ENCODE results near the gene ANGPTL2. TPM values are rescaled to one million over a fixed set of nuclear protein-coding genes. Genes with fewer than 3 reads are reported as not detected.

ANGPTL2 gene
- total and polyA plus RNA-seq, 5 experiments from 2014 or later: not detected

GRCh38 chr9:127061411-127061810 is 61.0 kb downstream of the ANGPTL2 start:
- ATAC-seq (no peak), DNase-seq (no peak)
- H3K4me1 Mint-ChIP-seq: peaks cover 0 to 8% (median 4%) of the 10 kb centered on the region in 4 donors
- POLR2A ChIA-PET: no interaction called here
- peak overlapping the region in 2 of 10 donors; percentile 44 to 52 for H3K27ac Mint-ChIP-seq
- H3K9me3 Mint-ChIP-seq: no peaks in the 10 kb centered on the region
- no peak overlapping the region for H3K4me3 Mint-ChIP-seq
- peaks cover 0 to 10% (median 4%) of the 10 kb centered on the region in 3 donors for H3K36me3 Mint-ChIP-seq
- no peaks in the 10 kb centered on the region for H3K27me3 Mint-ChIP-seq

- DNase-seq: no peak
- peak overlapping the region in 1 of 10 donors; percentile 23 for H3K27ac Mint-ChIP-seq
- POLR2A ChIA-PET: no interaction called here
- no peaks in the 10 kb centered on the region for H3K9me3 Mint-ChIP-seq
- no peak overlapping the region for H3K4me3 Mint-ChIP-seq
- H3K27me3 Mint-ChIP-seq: no peaks in the 10 kb centered on the region
- H3K4me1 Mint-ChIP-seq: peaks cover 0 to 8% (median 4%) of the 10 kb centered on the region in 4 donors
- ATAC-seq: no peak
- H3K36me3 Mint-ChIP-seq: peaks cover 0 to 10% (median 4%) of the 10 kb centered on the region in 3 donors
Measured at GRCh38 chr9:127059765-127060361, 62.6 kb downstream of the ANGPTL2 start.

- Mint-ChIP-seq H3K4me3 (no peak overlapping the region), H3K36me3 (peaks cover 0 to 15% (median 4%) of the 10 kb centered on the region in 3 donors), H3K4me1 (peaks cover 0 to 8% (median 4%) of the 10 kb centered on the region in 4 donors), H3K27ac (no peak overlapping the region), H3K9me3 (no peaks in the 10 kb centered on the region), H3K27me3 (no peaks in the 10 kb centered on the region)
- ATAC-seq: no peak
- DNase-seq: no peak
- POLR2A ChIA-PET: no interaction called here
Measured at GRCh38 chr9:127059030-127059429, 63.4 kb downstream of the ANGPTL2 start.

GRCh38 chr9:127058645-127059021 is 63.8 kb downstream of the ANGPTL2 start:
- no peak overlapping the region for H3K27ac Mint-ChIP-seq
- peaks cover 0 to 19% (median 4%) of the 10 kb centered on the region in 3 donors for H3K36me3 Mint-ChIP-seq
- DNase-seq (no peak), ATAC-seq (no peak)
- no peak overlapping the region for H3K4me3 Mint-ChIP-seq
- POLR2A ChIA-PET: no interaction called here
- no peaks in the 10 kb centered on the region for H3K27me3 Mint-ChIP-seq
- no peaks in the 10 kb centered on the region for H3K9me3 Mint-ChIP-seq
- peaks cover 0 to 8% (median 4%) of the 10 kb centered on the region in 4 donors for H3K4me1 Mint-ChIP-seq

- no peak for ATAC-seq
- Mint-ChIP-seq H3K36me3 (peaks cover 0 to 23% (median 4%) of the 10 kb centered on the region in 3 donors), H3K4me1 (peaks cover 0 to 8% (median 4%) of the 10 kb centered on the region in 4 donors), H3K27ac (peak overlapping the region in 2 of 10 donors; percentile 3 to 67), H3K9me3 (no peaks in the 10 kb centered on the region), H3K4me3 (no peak overlapping the region), H3K27me3 (no peaks in the 10 kb centered on the region)
- POLR2A ChIA-PET: no interaction called here
- DNase-seq: no peak
Measured at GRCh38 chr9:127058011-127058644, 64.3 kb downstream of the ANGPTL2 start.

- Mint-ChIP-seq H3K36me3 (peaks cover 0 to 27% (median 9%) of the 10 kb centered on the region in 3 donors), H3K27ac (peak overlapping the region in 1 of 10 donors; percentile 37), H3K4me1 (peaks cover 0 to 8% (median 3%) of the 10 kb centered on the region in 4 donors), H3K9me3 (no peaks in the 10 kb centered on the region), H3K27me3 (no peaks in the 10 kb centered on the region), H3K4me3 (no peak overlapping the region)
- POLR2A ChIA-PET: no interaction called here
- DNase-seq: no peak
- ATAC-seq: no peak
Measured at GRCh38 chr9:127056446-127056845, 66.0 kb downstream of the ANGPTL2 start.

- ATAC-seq: no peak
- Mint-ChIP-seq H3K9me3 (no peaks in the 10 kb centered on the region), H3K36me3 (peaks cover 0 to 26% (median 9%) of the 10 kb centered on the region in 3 donors), H3K4me3 (no peak overlapping the region), H3K4me1 (peaks cover 0 to 8% (median 3%) of the 10 kb centered on the region in 4 donors), H3K27me3 (no peaks in the 10 kb centered on the region), H3K27ac (no peak overlapping the region)
- POLR2A ChIA-PET: no interaction called here
- DNase-seq: no peak
Measured at GRCh38 chr9:127055745-127056402, 66.6 kb downstream of the ANGPTL2 start.

GRCh38 chr9:127053960-127054359 is 68.5 kb downstream of the ANGPTL2 start:
- DNase-seq: no peak
- Mint-ChIP-seq H3K36me3 (peaks cover 0 to 23% (median 5%) of the 10 kb centered on the region in 3 donors), H3K4me3 (no peak overlapping the region), H3K27ac (no peak overlapping the region), H3K27me3 (no peaks in the 10 kb centered on the region), H3K9me3 (no peaks in the 10 kb centered on the region), H3K4me1 (peaks cover 5 to 15% (median 8%) of the 10 kb centered on the region in 4 donors)
- POLR2A ChIA-PET: no interaction called here
- ATAC-seq: no peak

- peaks cover 8 to 20% (median 14%) of the 10 kb centered on the region in 4 donors for H3K4me1 Mint-ChIP-seq
- peaks cover 0 to 23% (median 5%) of the 10 kb centered on the region in 3 donors for H3K36me3 Mint-ChIP-seq
- ATAC-seq (no peak), DNase-seq (no peak)
- no peak overlapping the region for H3K27ac Mint-ChIP-seq
- no peaks in the 10 kb centered on the region for H3K27me3 Mint-ChIP-seq
- no peaks in the 10 kb centered on the region for H3K9me3 Mint-ChIP-seq
- POLR2A ChIA-PET: no interaction called here
- H3K4me3 Mint-ChIP-seq: no peak overlapping the region
Measured at GRCh38 chr9:127053057-127053821, 69.2 kb downstream of the ANGPTL2 start.

- Mint-ChIP-seq H3K4me3 (no peak overlapping the region), H3K9me3 (no peaks in the 10 kb centered on the region), H3K27me3 (no peaks in the 10 kb centered on the region), H3K4me1 (peaks cover 9 to 25% (median 18%) of the 10 kb centered on the region in 4 donors), H3K36me3 (peaks cover 0 to 21% (median 5%) of the 10 kb centered on the region in 3 donors), H3K27ac (peak overlapping the region in 1 of 10 donors; percentile 22)
- DNase-seq: no peak
- POLR2A ChIA-PET: no interaction called here
- ATAC-seq: no peak
Measured at GRCh38 chr9:127051881-127052595, 70.4 kb downstream of the ANGPTL2 start.

- peak overlapping the region in 2 of 10 donors; percentile 33 to 76 for H3K27ac Mint-ChIP-seq
- no peaks in the 10 kb centered on the region for H3K9me3 Mint-ChIP-seq
- no peak for DNase-seq
- POLR2A ChIA-PET: no interaction called here
- no peaks in the 10 kb centered on the region for H3K27me3 Mint-ChIP-seq
- peak overlapping the region in 1 of 10 donors; percentile 21 for H3K4me3 Mint-ChIP-seq
- H3K4me1 Mint-ChIP-seq: peaks cover 9 to 25% (median 18%) of the 10 kb centered on the region in 4 donors
- peaks cover 0 to 21% (median 5%) of the 10 kb centered on the region in 3 donors for H3K36me3 Mint-ChIP-seq
- ATAC-seq: no peak
Measured at GRCh38 chr9:127050591-127051001, 71.8 kb downstream of the ANGPTL2 start.

GRCh38 chr9:127050152-127050551 is 72.3 kb downstream of the ANGPTL2 start:
- peaks cover 0 to 21% (median 5%) of the 10 kb centered on the region in 3 donors for H3K36me3 Mint-ChIP-seq
- ATAC-seq (no peak), DNase-seq (no peak)
- H3K27me3 Mint-ChIP-seq: no peaks in the 10 kb centered on the region
- no peaks in the 10 kb centered on the region for H3K9me3 Mint-ChIP-seq
- H3K27ac Mint-ChIP-seq: peak overlapping the region in 1 of 10 donors; percentile 14
- peaks cover 9 to 25% (median 18%) of the 10 kb centered on the region in 4 donors for H3K4me1 Mint-ChIP-seq
- POLR2A ChIA-PET: no interaction called here
- H3K4me3 Mint-ChIP-seq: no peak overlapping the region
